ENCODE results near the gene R3HDML.

Gene R3HDML

GRCh38 chr20:44364068-44364467, 27.2 kb downstream of the R3HDML start:
- DNase-seq (ENCODE audit: low spot score) = no peak

GRCh38 chr20:44364780-44365179, 27.9 kb downstream of the R3HDML start:
- DNase-seq (ENCODE audit: low spot score) = no peak

- no peak for DNase-seq (ENCODE audit: low spot score)
Observed at GRCh38 chr20:44367746-44368145, 30.9 kb downstream of the R3HDML start.

- DNase-seq (ENCODE audit: low spot score) = peak; percentile 23
Observed at GRCh38 chr20:44370639-44371218, 33.9 kb downstream of the R3HDML start.

- DNase-seq (ENCODE audit: low spot score) = no peak
Observed at GRCh38 chr20:44382641-44383040, 45.8 kb downstream of the R3HDML start.

GRCh38 chr20:44384423-44385027, 47.7 kb downstream of the R3HDML start:
- DNase-seq (ENCODE audit: low spot score) = peak; percentile 71

GRCh38 chr20:44388466-44389023, 51.7 kb downstream of the R3HDML start:
- DNase-seq (ENCODE audit: low spot score) = peak; percentile 95

GRCh38 chr20:44389871-44390270, 53.0 kb downstream of the R3HDML start:
- no peak for DNase-seq (ENCODE audit: low spot score)

- no peak for DNase-seq (ENCODE audit: low spot score)
Observed at GRCh38 chr20:44390280-44390679, 53.4 kb downstream of the R3HDML start.

- DNase-seq (ENCODE audit: low spot score) = no peak
Observed at GRCh38 chr20:44392088-44392775, 55.4 kb downstream of the R3HDML start.

- DNase-seq (ENCODE audit: low spot score) = no peak
Observed at GRCh38 chr20:44392776-44393607, 56.1 kb downstream of the R3HDML start.

GRCh38 chr20:44393608-44394451, 57.0 kb downstream of the R3HDML start:
- DNase-seq (ENCODE audit: low spot score) = no peak

- no peak for DNase-seq (ENCODE audit: low spot score)
Observed at GRCh38 chr20:44394452-44394701, 57.5 kb downstream of the R3HDML start.

- no peak for DNase-seq (ENCODE audit: low spot score)
Observed at GRCh38 chr20:44394702-44395460, 58.0 kb downstream of the R3HDML start.

GRCh38 chr20:44395461-44396340, 58.9 kb downstream of the R3HDML start:
- no peak for DNase-seq (ENCODE audit: low spot score)

- DNase-seq (ENCODE audit: low spot score) = no peak
Observed at GRCh38 chr20:44396369-44397130, 59.7 kb downstream of the R3HDML start.

GRCh38 chr20:44398335-44398734, 61.5 kb downstream of the R3HDML start:
- no peak for DNase-seq (ENCODE audit: low spot score)

GRCh38 chr20:44399446-44399845, 62.6 kb downstream of the R3HDML start:
- no peak for DNase-seq (ENCODE audit: low spot score)

- no peak for DNase-seq (ENCODE audit: low spot score)
Observed at GRCh38 chr20:44400671-44400969, 63.8 kb downstream of the R3HDML start.
